Heart left ventricle (tissue), 16 donors: ENCODE results near the gene CCL5. TPM values are rescaled to one million over a fixed set of nuclear protein-coding genes. Genes with fewer than 3 reads are reported as not detected.

Experiments
- ATAC-seq, 4 donors: fragments of 200-7000 bp; cut with Tn5 transposase; one replicate each; pipeline ENCODE4 v1.9.1; 2020 to 2022; ENCODE audit warnings: moderate library complexity in 4 of 4, mild to moderate bottlenecking in 3 of 4, moderate number of reproducible peaks in 1 of 4
- DNase-seq, 5 donors: peaks; one replicate each; pipeline ENCODE4 v3.0.0-alpha.2; 2020
- H3K27ac ChIP-seq, 12 donors: fragments of 200-600 bp; sonication (generic) in 4 of 12; one replicate each; pipeline versions ENCODE4 v1.5.0 to v1.8.0; 2016 to 2022; ENCODE audit warnings: mild to moderate bottlenecking in 2 of 12
- H3K27me3 ChIP-seq, 9 donors: fragments of 200-600 bp; sonication (generic) in 2 of 9; one replicate each; pipeline versions ENCODE4 v1.5.1 to v1.8.0; 2016 to 2022; ENCODE audit warnings: mild to moderate bottlenecking in 3 of 9
- H3K36me3 ChIP-seq, 9 donors: fragments of 200-600 bp; sonication (generic) in 2 of 9; one replicate each; pipeline versions ENCODE4 v1.5.0 to v1.8.0; 2018 to 2022; ENCODE audit warnings: mild to moderate bottlenecking in 2 of 9
- H3K4me1 ChIP-seq, 12 donors: fragments of 200-600 bp; sonication (generic) in 4 of 12; one replicate each; pipeline versions ENCODE4 v1.5.0 to v1.8.0; 2016 to 2022; ENCODE audit warnings: mild to moderate bottlenecking in 3 of 12
- H3K4me3 ChIP-seq, 12 donors: fragments of 200-600 bp; sonication (generic) in 4 of 12; one replicate each; pipeline versions ENCODE4 v1.5.0 to v1.8.0; 2017 to 2022; ENCODE audit warnings: mild to moderate bottlenecking in 9 of 12, moderate library complexity in 4 of 12
- H3K9me3 ChIP-seq, 12 donors: fragments of 200-600 bp; sonication (generic) in 4 of 12; one replicate each; pipeline versions ENCODE4 v1.5.0 to v1.8.0; 2016 to 2022; ENCODE audit warnings: mild to moderate bottlenecking in 1 of 12
- POLR2A ChIP-seq, 2 donors: fragments of 450-650 bp; IDR thresholded peaks; one replicate each; pipeline ENCODE4 v1.6.1; 2017; ENCODE audit warnings: antibody characterized with exemption in 2 of 2, mild to moderate bottlenecking in 2 of 2, moderate library complexity in 2 of 2
- WGBS, 4 donors: extraction: QIAGEN DNeasy Blood & Tissue Kit in 2 of 4; methylation state at CpG; one replicate each; pipeline versions ENCODE4 v1.1.5 to v1.1.7; 2013 to 2018; 5-methylcytosine and 5-hydroxymethylcytosine counted together
- intact Hi-C, 10 donors: fragments of 100-400 bp; cut with DNase I; formaldehyde crosslinking; loops; one replicate each; pipeline versions ENCODE4 v1.11.1 to v1.14.2; 2022
- polyA plus RNA-seq, 2 donors: library from polyadenylated mRNA; stranded (reverse); fragments of 200-250 nt; gene quantifications; one replicate each; pipeline ENCODE4 v1.2.3, GENCODE V29; 2013
- total RNA-seq, 9 donors: library from RNA; depleted of rRNA in 2 of 9; stranded (reverse); fragments of >200 nt in 2 of 9; fragmentation: NEBNext Ultra II Directional in 3 of 9; extraction: Animal tissue kit (Norgen Biotek cat#: 25700) in 3 of 9; gene quantifications; one replicate each; pipeline versions ENCODE4 v1.1.0 to v1.2.4, GENCODE V29; 2016 to 2023
- TF ChIP-seq, protein P1 (sequence below), 12 donors: fragments of 200-600 bp; sonication (generic) in 4 of 12; IDR thresholded peaks; one replicate each; pipeline versions ENCODE4 v1.5.0 to v1.8.0; 2018 to 2022; ENCODE audit warnings: antibody characterized with exemption in 12 of 12, mild to moderate bottlenecking in 5 of 12
- donor health status: ischemic (EF 13 %, LVEDD 7.1; RV severe dilation, severe dysfunction).
- donor health status: healthy with polysubstance abuse.
- donor health status: DM: no; HTN: yes; CAD: no.
- donor health status: DM: no; HTN: no; CAD: no.
- donor health status: ischemic (EF 25% LVEDD 6.9; RV normal size, moderate dysfunction).
- donor health status: ischemic (EF 25% LVEDD 5.7; RV mildly dilated, moderate dysfunction).
- donor health status: healthy.
- donor health status: DM: yes; HTN: yes; CAD: no.
- donor health status: ischemic (EF 35%, LVEDD 5.7; RV mildly dilated, moderate dysfunction).
- donor health status: nonischemic (EF 11% LVEDD 7.7; RV severe dilation, severe dysfunction).
- donor health status: DM: yes; HTN: yes; CAD: no.
- donor health status: PGD.
- donor health status: ischemic (EF 29% LVEDD 5.4; RV normal size, mild dysfunction).
- donor health status: nonischemic (EF 23%, LVEDD 6.1; RV moderate dilation, normal function).

CCL5 gene
- total and polyA plus RNA-seq, 11 donors, result 0.46 to 23.7 (median 1.4) TPM; not detected in 1

DNA sequence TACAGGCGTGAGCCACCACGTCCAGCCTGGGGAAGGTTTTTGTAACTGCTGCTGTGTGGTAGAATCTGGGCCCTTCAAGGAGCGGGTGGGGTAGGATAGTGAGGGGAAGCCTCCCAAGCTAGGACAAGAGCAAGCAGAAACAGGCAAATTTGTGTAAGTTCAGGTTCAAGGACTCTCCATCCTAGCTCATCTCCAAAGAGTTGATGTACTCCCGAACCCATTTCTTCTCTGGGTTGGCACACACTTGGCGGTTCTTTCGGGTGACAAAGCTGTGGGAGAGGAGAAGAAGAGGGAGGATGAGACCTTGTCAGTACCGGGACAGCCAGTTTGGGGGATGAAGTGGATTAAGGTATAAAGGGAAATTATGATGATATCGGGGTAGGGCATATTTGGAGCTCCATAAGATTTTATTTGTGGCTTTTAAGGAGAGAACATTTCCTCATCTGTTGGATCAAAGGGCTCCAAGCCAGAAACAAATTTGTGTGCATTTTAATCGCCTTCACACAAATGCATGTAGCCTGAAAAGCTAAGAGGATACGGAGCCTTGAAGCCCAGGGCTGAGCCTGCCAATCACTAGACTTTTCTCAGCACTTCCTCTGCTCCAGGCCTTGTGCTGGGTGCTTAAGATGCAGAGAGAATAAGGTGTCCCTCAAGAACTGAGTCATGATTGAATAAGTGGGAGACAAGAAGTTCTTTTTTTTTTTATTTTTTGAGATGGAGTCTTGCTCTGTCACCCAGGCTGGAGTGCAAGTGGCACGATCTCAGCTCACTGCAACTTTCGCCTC lies 7.8 kb downstream of the CCL5 start:
- DNase-seq, result no peak
- H3K27ac ChIP-seq, result no peak overlapping the region
- no peaks in the 10 kb centered on the region for H3K27me3 ChIP-seq
- no peak overlapping the region for H3K4me3 ChIP-seq
- H3K36me3 ChIP-seq, result no peaks in the 10 kb centered on the region
- intact Hi-C loops, result no loop called here
- TF ChIP-seq, protein P1, sequence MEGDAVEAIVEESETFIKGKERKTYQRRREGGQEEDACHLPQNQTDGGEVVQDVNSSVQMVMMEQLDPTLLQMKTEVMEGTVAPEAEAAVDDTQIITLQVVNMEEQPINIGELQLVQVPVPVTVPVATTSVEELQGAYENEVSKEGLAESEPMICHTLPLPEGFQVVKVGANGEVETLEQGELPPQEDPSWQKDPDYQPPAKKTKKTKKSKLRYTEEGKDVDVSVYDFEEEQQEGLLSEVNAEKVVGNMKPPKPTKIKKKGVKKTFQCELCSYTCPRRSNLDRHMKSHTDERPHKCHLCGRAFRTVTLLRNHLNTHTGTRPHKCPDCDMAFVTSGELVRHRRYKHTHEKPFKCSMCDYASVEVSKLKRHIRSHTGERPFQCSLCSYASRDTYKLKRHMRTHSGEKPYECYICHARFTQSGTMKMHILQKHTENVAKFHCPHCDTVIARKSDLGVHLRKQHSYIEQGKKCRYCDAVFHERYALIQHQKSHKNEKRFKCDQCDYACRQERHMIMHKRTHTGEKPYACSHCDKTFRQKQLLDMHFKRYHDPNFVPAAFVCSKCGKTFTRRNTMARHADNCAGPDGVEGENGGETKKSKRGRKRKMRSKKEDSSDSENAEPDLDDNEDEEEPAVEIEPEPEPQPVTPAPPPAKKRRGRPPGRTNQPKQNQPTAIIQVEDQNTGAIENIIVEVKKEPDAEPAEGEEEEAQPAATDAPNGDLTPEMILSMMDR (IDR thresholded peaks at IDR 0.05), result no peak
- ATAC-seq, result no peak
- WGBS, 4 donors, result 94 to 97% (median 95%) methylated on average over 12 of the region's 12 CpGs
- no peaks in the 10 kb centered on the region for H3K9me3 ChIP-seq
- peaks cover 0 to 15% (median 0%) of the 10 kb centered on the region in 12 donors for H3K4me1 ChIP-seq

DNA sequence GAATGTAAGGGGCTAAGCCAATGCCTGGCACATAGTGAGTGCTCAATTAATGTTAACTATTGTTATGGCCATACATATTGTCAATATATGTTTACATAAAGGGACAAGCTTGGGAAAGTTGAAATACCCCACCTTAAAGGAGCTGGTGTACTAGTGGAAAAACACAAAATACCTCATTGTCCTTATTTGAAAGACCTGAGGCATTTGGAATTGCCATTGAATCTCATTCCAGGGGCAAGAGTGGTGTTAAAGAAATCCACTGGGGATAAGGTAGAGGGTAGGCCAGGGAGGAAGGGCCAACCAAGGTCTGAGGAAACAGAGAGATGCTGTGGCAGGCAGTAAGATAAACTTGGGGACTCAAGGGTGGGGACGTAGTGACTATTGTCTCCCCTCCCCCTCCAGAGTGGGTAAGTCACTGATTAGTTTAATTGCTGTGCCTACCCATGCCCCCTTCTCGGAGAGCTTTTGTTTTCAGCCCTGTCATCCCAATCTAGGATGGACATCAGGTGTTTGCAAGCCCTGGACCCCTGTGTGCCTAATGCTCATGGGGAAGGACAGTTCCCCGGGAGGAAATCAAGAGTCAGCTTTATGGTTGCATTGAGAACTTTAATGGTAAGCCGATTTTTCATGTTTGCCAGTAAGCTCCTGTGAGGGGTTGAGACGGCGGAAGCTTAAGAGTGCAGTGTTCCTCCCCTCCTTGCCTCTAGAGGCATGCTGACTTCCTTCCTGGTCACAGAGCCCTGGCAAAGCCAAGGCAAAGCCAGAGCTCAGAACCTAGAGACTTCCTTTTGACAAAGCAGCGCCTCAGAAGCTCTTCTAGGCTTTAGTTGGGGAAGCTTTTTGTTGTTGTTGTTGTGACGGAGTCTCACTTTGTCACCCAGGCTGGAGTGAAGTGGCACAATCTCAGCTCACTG lies 9.0 kb downstream of the CCL5 start:
- Histone ChIP-seq H3K27ac (peak overlapping the region in 1 of 12 donors; percentile 23), H3K36me3 (no peaks in the 10 kb centered on the region), H3K9me3 (no peaks in the 10 kb centered on the region), H3K27me3 (no peaks in the 10 kb centered on the region), H3K4me1 (peaks cover 0 to 17% (median 3%) of the 10 kb centered on the region in 12 donors), H3K4me3 (no peak overlapping the region)
- ATAC-seq, result peak in 2 of 4 donors; percentile 60 to 67
- 44 to 63% (median 56%) methylated on average over 8 of the region's 8 CpGs for WGBS, 4 donors
- TF ChIP-seq, protein P1 (IDR thresholded peaks at IDR 0.05), result no peak
- TF ChIP-seq POLR2A (IDR thresholded peaks at IDR 0.05), result no peak
- intact Hi-C loops, result no loop called here
- no peak for DNase-seq

DNA sequence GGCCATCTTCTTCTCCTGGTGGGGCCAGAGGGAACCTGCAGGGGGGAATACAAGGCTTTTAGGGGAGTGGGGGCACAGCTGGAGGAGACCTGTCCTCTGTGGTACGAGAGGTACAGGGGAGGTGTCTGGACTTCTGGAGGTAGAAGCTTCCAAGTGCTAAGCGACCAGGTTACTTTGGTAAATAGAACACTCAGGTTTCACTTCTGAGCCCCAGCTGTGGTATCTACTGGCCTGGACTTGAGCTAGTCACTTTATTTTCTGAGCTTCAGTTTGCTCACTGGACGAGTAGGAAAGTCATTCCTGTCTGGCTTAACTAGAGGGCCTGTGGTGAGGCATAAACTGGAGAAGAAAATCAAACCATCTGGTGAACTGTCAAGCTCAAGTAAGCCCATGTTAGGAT lies 11.4 kb downstream of the CCL5 start, which contains the start of gene HEATR9:
Gene HEATR9, minus strand, starts transcription at position 155 of the 400 bp plus-strand sequence. Its CDS starts 149 bp downstream, at position 6.
- Histone ChIP-seq H3K9me3 (no peaks in the 10 kb centered on the region), H3K4me1 (peaks cover 0 to 12% (median 3%) of the 10 kb centered on the region in 12 donors), H3K27ac (no peak within 1 kb of the TSS), H3K27me3 (no peaks in the 10 kb centered on the region), H3K4me3 (no peak within 1 kb of the TSS), H3K36me3 (no peaks in the 10 kb centered on the region)
- TF ChIP-seq POLR2A (IDR thresholded peaks at IDR 0.05), result no peak
- TF ChIP-seq, protein P1 (IDR thresholded peaks at IDR 0.05), result no peak
- DNase-seq (no peak), ATAC-seq (no peak)
- WGBS, 4 donors, result 88 to 91% (median 88%) methylated on average over 3 of the region's 3 CpGs
- intact Hi-C loops, result no loop called here

DNA sequence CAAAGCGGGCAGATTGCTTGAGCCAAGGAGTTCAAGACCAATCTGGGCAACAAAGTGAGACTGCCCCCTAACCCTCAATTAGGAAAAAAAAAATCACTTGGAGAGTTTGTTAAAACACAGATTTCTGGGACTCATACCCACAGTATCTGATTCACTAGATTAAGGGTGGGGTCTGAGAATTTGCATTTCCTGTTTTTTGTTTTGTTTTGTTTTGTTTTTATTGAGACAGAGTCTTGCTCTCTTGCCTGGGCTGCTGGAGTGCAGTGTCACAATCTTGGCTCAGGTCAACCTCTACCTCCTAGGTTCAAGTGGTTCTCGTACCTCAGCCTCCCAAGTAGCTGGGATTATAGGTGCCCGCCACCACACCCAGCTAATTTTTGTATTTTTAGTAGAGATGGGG lies 12.6 kb downstream of the CCL5 start:
- Histone ChIP-seq H3K4me1 (peaks cover 0 to 12% (median 3%) of the 10 kb centered on the region in 12 donors), H3K27ac (no peak overlapping the region), H3K36me3 (no peaks in the 10 kb centered on the region), H3K9me3 (no peaks in the 10 kb centered on the region), H3K4me3 (no peak overlapping the region), H3K27me3 (no peaks in the 10 kb centered on the region)
- TF ChIP-seq, protein P1 (IDR thresholded peaks at IDR 0.05), result no peak
- no peak for TF ChIP-seq POLR2A (IDR thresholded peaks at IDR 0.05)
- WGBS, 4 donors, result 94 to 97% (median 95%) methylated on average over 3 of the region's 3 CpGs
- ATAC-seq, result no peak
- intact Hi-C loops, result no loop called here
- no peak for DNase-seq
